Measurements from ENCODE around the gene RNF26.

DNA sequence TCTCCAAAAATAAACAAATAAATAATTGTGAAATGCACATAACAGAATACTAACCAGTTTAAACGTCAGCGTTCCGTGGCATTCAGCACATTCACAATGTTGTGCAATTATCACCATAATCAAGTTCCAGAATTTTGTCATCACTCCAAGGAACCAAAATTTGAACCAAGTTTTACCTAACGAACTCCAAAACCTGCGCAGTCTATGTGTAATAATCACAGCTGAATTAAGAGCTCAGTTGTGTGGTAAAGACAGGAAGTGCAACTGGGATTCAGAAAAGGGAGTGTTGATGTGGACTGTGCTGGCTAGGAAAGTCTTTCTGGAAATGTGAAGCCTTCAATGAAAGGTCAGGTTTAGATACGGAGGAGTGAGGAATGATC, 12.0 kb upstream of the RNF26 start:
- TF ChIP-seq, protein P1, sequence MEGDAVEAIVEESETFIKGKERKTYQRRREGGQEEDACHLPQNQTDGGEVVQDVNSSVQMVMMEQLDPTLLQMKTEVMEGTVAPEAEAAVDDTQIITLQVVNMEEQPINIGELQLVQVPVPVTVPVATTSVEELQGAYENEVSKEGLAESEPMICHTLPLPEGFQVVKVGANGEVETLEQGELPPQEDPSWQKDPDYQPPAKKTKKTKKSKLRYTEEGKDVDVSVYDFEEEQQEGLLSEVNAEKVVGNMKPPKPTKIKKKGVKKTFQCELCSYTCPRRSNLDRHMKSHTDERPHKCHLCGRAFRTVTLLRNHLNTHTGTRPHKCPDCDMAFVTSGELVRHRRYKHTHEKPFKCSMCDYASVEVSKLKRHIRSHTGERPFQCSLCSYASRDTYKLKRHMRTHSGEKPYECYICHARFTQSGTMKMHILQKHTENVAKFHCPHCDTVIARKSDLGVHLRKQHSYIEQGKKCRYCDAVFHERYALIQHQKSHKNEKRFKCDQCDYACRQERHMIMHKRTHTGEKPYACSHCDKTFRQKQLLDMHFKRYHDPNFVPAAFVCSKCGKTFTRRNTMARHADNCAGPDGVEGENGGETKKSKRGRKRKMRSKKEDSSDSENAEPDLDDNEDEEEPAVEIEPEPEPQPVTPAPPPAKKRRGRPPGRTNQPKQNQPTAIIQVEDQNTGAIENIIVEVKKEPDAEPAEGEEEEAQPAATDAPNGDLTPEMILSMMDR (conservative IDR thresholded peaks at IDR 0.05) = no peak
- no peak for TF ChIP-seq EZH2 (IDR thresholded peaks at IDR 0.05; ENCODE audit: low read depth)

All from PC-9 (cell line).